Astrocyte (in vitro differentiated cells and primary cell): Measurements from ENCODE around the gene IRF2BPL. TPM values are rescaled to one million over a fixed set of nuclear protein-coding genes. Genes with fewer than 3 reads are reported as not detected.

Experiments
- DNase-seq: peaks from one replicate; pipeline ENCODE4 v3.0.0-alpha.2; 2010; ENCODE audit warnings: low read depth
- FAIRE-seq: peaks from 2 replicates; lab custom pipeline; 2011; peaks lifted over from hg19 to GRCh38; lab: Jason Lieb, UNC
- H2AFZ ChIP-seq: 2 replicates; pipeline ENCODE4 v1.6.0; 2012; ENCODE audit warnings: low read depth, low read length, inconsistent platforms
- H3K27ac ChIP-seq: 2 replicates; pipeline ENCODE4 v1.5.1; 2011; ENCODE audit warnings: low read depth, low read length, inconsistent platforms
- H3K27me3 ChIP-seq: 2 replicates; pipeline ENCODE4 v1.6.0; 2011; ENCODE audit warnings: low read length, inconsistent platforms; ENCODE audit not compliant: insufficient read depth
- H3K36me3 ChIP-seq: 2 replicates; pipeline ENCODE4 v1.5.1; 2011; ENCODE audit warnings: low read length, inconsistent platforms; ENCODE audit not compliant: insufficient read depth
- H3K4me1 ChIP-seq: 2 replicates; pipeline ENCODE4 v1.5.1; 2011; ENCODE audit warnings: low read length, inconsistent platforms; ENCODE audit not compliant: insufficient read depth
- H3K4me2 ChIP-seq: 2 replicates; pipeline ENCODE4 v1.6.0; 2012; ENCODE audit warnings: low read length, inconsistent platforms
- H3K4me3 ChIP-seq: 2 replicates; pipeline ENCODE4 v1.5.1; 2011; ENCODE audit warnings: low read depth, mild to moderate bottlenecking, low read length, inconsistent platforms; ENCODE audit not compliant: insufficient read depth
- H3K79me2 ChIP-seq: 2 replicates; pipeline ENCODE4 v1.6.0; 2012; ENCODE audit warnings: mild to moderate bottlenecking, low read length, inconsistent platforms; ENCODE audit not compliant: insufficient read depth
- H3K9ac ChIP-seq: 2 replicates; pipeline ENCODE4 v1.6.0; 2012; ENCODE audit warnings: mild to moderate bottlenecking, low read length, inconsistent platforms
- H3K9me3 ChIP-seq: 2 replicates; pipeline ENCODE4 v1.5.1; 2012; ENCODE audit warnings: low read depth, mild to moderate bottlenecking, low read length, inconsistent platforms; ENCODE audit not compliant: insufficient read depth
- H4K20me1 ChIP-seq: 2 replicates; pipeline ENCODE4 v1.6.0; 2012; ENCODE audit warnings: low read length, inconsistent platforms; ENCODE audit not compliant: insufficient read depth
- H3K27ac Mint-ChIP-seq: one replicate; pipeline ENCODE4 v1.8.0; 2021; ENCODE audit warnings: mild to moderate bottlenecking, mixed read lengths; ENCODE audit not compliant: unreplicated experiment
- H3K27me3 Mint-ChIP-seq: one replicate; pipeline ENCODE4 v1.8.0; 2021; ENCODE audit warnings: low read depth, mixed read lengths; ENCODE audit not compliant: unreplicated experiment
- H3K36me3 Mint-ChIP-seq: one replicate; pipeline ENCODE4 v1.8.0; 2021; ENCODE audit warnings: low read depth, mixed read lengths; ENCODE audit not compliant: unreplicated experiment
- H3K4me1 Mint-ChIP-seq: one replicate; pipeline ENCODE4 v1.8.0; 2021; ENCODE audit warnings: low read depth, mixed read lengths; ENCODE audit not compliant: unreplicated experiment
- H3K4me3 Mint-ChIP-seq: one replicate; pipeline ENCODE4 v1.8.0; 2021; ENCODE audit warnings: mild to moderate bottlenecking, moderate library complexity, mixed read lengths; ENCODE audit not compliant: unreplicated experiment
- H3K9me3 Mint-ChIP-seq: one replicate; pipeline ENCODE4 v1.8.0; 2021; ENCODE audit warnings: mild to moderate bottlenecking, mixed read lengths; ENCODE audit not compliant: unreplicated experiment
- EZH2 ChIP-seq: IDR thresholded peaks from 2 replicates; pipeline ENCODE4 v1.6.1; 2012; ENCODE audit warnings: mild to moderate bottlenecking, low read length, inconsistent platforms; ENCODE audit not compliant: insufficient read depth
- total RNA-seq: library from RNA; stranded (reverse); gene quantifications from 2 replicates; pipeline ENCODE4 v1.2.1, GENCODE V29; 2021
- TF ChIP-seq, protein P1 (sequence below): IDR thresholded peaks from 2 replicates; pipeline ENCODE4 v1.5.1; 2011; ENCODE audit warnings: low read depth, mild to moderate bottlenecking, inconsistent platforms, low read length, moderate library complexity; ENCODE audit not compliant: insufficient read depth

The IRF2BPL gene
- total RNA-seq, 1 donor from 2014 or later, result 42.7 TPM

DNA sequence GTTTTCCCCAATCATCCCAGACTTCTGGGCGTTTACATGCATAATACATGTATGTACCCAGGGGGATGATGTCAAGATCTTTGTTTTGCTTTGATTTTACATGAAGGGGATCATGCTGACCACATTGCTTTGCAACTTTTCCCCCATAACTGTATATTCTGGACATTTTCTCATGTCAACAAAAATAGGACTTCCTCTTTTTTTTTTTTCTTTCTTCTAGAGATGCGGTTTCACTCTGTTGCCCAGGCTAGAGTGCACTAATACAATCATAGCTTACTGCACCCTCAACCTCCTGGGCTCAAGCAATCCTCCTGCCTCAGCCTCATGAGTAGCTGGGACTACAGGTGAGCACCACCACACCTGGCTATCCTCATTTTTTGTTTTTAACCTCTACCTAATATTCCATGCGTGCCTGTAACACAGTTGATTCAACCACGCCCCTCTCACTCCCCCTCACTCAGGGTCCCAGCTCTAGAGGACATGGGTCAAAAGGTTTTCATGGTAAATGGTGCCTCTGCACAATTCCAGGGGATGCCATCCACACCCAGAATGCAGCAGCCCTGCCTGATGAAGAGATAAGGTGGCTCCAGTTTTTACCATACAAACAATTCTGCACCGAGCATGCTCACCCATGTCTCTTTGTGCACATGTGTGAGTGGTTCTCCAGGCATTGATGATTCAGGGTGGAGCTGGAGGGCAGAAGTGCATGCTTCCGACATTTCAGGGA, 37.5 kb upstream of the IRF2BPL start:
- Mint-ChIP-seq H3K4me3 (no peak overlapping the region), H3K9me3 (no peaks in the 10 kb centered on the region), H3K4me1 (peaks cover 3% of the 10 kb centered on the region), H3K27ac (no peak overlapping the region), H3K27me3 (peaks cover 36% of the 10 kb centered on the region), H3K36me3 (no peaks in the 10 kb centered on the region)
- no peak for FAIRE-seq
- Histone ChIP-seq H3K36me3 (no peaks in the 10 kb centered on the region), H4K20me1 (no peaks in the 10 kb centered on the region), H3K79me2 (no peaks in the 10 kb centered on the region), H3K9ac (no peak overlapping the region), H2AFZ (peak overlapping the region; percentile 32), H3K27me3 (no peaks in the 10 kb centered on the region), H3K9me3 (no peaks in the 10 kb centered on the region), H3K4me2 (no peak overlapping the region), H3K4me1 (no peaks in the 10 kb centered on the region), H3K27ac (no peak overlapping the region), H3K4me3 (no peak overlapping the region)
- DNase-seq, result no peak
- no peak for TF ChIP-seq EZH2
- TF ChIP-seq, protein P1, sequence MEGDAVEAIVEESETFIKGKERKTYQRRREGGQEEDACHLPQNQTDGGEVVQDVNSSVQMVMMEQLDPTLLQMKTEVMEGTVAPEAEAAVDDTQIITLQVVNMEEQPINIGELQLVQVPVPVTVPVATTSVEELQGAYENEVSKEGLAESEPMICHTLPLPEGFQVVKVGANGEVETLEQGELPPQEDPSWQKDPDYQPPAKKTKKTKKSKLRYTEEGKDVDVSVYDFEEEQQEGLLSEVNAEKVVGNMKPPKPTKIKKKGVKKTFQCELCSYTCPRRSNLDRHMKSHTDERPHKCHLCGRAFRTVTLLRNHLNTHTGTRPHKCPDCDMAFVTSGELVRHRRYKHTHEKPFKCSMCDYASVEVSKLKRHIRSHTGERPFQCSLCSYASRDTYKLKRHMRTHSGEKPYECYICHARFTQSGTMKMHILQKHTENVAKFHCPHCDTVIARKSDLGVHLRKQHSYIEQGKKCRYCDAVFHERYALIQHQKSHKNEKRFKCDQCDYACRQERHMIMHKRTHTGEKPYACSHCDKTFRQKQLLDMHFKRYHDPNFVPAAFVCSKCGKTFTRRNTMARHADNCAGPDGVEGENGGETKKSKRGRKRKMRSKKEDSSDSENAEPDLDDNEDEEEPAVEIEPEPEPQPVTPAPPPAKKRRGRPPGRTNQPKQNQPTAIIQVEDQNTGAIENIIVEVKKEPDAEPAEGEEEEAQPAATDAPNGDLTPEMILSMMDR, result no peak

GRCh38 chr14:77064521-77065178, 36.1 kb upstream of the IRF2BPL start:
- H3K36me3 Mint-ChIP-seq, result no peaks in the 10 kb centered on the region
- Histone ChIP-seq H3K27ac (no peak overlapping the region), H3K4me1 (peaks cover 3% of the 10 kb centered on the region), H3K4me3 (no peak overlapping the region), H3K4me2 (no peak overlapping the region), H3K27me3 (no peaks in the 10 kb centered on the region), H4K20me1 (no peaks in the 10 kb centered on the region), H3K36me3 (no peaks in the 10 kb centered on the region), H3K9ac (no peak overlapping the region), H3K9me3 (no peaks in the 10 kb centered on the region), H3K79me2 (no peaks in the 10 kb centered on the region), H2AFZ (no peak overlapping the region)
- TF ChIP-seq, protein P1, result no peak
- TF ChIP-seq EZH2, result no peak
- peaks cover 3% of the 10 kb centered on the region for H3K4me1 Mint-ChIP-seq
- H3K27me3 Mint-ChIP-seq, result peaks cover 32% of the 10 kb centered on the region
- no peak overlapping the region for H3K27ac Mint-ChIP-seq
- H3K4me3 Mint-ChIP-seq, result no peak overlapping the region
- no peak for FAIRE-seq
- no peaks in the 10 kb centered on the region for H3K9me3 Mint-ChIP-seq
- DNase-seq, result no peak
